HG02571 (cell line): ENCODE measurements around the gene TMEM184A.

ENCODE experiments used
- ATAC-seq: cut with Tn5 transposase; IDR thresholded peaks from one replicate; pipeline ENCODE4 v1.9.1; 2021; ENCODE audit warnings: mild to moderate bottlenecking, moderate library complexity; ENCODE audit not compliant: unreplicated experiment

Gene TMEM184A

GRCh38 chr7:1569016-1569415 lies 13.0 kb upstream of the TMEM184A start:
- ATAC-seq, result no peak

DNA sequence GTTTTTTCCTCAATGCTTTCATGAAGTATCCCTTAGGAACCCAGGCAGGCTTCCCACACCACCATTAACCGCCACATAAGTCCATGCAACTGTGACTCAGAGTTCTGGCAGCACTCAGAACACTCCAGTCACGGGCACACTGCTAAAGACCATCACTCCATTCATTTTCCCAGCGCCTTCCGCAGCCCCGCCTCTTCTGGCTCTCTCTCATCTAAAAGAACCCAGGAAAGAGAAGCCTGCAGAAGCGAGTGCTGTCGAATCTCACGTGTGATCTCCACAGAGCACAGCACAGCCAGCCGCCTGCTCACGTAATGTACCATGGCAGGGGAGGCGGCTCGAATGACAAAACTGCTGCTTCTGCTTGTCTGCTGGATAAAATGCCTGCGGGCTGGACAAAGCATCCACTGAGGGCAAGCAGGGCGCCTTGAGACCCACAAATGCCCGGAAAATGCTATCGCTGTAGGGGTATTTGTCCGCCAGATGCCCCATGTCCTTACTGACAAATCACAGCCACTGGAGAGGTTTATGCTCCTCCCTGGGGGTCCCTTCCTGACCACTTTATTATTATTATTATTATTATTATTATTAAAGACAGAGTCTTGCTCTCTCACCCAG lies 12.0 kb upstream of the TMEM184A start:
- ATAC-seq, result no peak

- ATAC-seq, result no peak
These were observed 11.2 kb upstream of the TMEM184A start for GRCh38 chr7:1567049-1567771.

- ATAC-seq, result no peak
These were observed 10.7 kb upstream of the TMEM184A start for GRCh38 chr7:1566687-1567048.

GRCh38 chr7:1564603-1565022 lies 8.6 kb upstream of the TMEM184A start:
- no peak for ATAC-seq

DNA sequence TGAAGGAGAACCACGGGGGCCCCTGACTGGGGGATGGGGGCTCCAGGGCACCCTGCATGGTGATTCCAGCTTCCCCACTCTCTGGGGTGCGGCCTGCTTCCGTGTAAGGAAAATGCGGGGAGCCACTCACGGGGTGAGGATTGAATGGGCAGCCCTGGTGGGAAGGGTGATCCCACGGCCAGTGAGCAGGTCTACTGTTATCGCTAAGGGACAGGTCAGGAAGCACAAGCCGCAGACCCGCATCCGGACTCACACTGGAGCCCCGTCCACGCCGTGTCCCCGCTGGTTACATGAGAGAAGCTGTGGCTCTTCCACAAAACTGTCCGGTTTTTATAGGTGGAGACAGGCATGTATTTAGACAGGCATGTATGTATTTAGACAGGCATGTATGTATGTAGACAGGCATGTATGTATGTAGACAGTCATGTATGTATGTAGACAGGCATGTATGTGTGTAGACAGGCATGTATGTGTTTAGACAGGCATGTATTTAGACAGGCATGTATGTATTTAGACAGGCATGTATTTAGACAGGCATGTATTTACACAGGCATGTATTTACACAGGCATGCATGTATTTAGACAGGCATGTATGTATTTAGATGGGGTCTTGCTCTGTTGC lies 8.1 kb upstream of the TMEM184A start:
- ATAC-seq, result no peak

- ATAC-seq, result no peak
These were observed 6.6 kb upstream of the TMEM184A start for GRCh38 chr7:1562597-1563051.

DNA sequence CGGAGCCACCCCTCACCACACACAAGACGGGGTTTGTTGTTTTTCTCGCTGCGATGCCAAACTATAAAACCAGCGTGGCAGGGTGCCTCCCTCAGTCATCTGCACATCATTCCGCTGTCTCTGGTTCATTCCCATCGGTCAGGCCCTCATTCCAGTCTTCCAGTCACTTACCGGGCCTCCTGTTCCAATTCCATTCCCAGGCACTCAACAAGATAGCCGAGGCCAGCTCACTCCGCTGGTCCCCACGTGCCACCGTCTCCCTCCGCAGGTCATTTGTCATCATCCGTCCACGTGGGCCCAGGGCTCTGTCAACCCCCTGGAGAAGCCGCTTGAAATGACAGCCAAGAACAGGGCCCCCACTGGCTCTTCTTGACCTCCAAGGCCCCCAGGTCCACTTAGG lies 6.1 kb upstream of the TMEM184A start:
- ATAC-seq, result no peak

DNA sequence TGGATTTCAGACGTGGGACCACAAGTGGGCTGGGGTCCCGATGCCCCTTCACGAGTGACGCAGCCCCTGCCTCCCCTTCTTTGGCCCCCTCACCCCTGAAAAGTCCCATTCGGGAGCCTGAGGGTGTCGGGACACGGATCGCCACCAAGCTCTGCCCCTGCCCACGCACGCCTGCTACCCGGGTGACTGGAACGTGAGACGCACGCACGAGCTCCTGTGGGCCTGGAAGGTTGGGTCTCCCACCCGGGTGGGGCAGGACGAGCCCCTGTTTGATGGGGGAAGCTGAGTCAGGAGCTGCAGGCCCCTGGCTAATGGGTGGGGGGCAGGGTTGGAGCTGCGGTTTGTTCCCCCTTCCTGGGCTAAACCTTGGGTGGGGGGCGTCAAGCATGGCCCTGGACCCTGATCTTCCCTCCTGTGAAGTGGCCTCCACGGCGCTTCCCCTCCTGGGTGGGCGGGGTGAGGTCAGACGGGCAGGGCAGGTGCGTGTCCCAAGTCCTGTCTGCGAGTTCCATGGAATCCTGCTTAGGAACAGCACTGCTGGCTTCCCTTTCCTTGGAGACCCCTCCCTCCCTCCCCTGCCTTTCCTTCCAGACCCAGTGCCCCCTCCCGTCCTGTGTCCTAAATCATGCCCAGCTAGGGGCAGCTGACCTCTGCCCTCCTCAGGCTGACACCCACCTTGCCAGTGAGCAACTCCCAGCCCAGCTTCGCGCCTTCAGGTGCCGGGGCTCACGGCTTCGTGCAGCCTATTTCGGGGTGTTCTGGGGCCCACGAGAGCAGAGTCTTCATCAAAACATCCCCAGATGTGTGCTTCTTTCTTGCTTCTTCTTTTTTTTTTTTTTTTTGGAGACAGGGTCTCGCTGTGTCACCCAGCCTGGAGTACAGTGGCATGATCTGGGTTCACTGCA lies 5.3 kb upstream of the TMEM184A start:
- ATAC-seq, result no peak

- no peak for ATAC-seq
These were observed 4.6 kb upstream of the TMEM184A start for GRCh38 chr7:1560620-1561031.

GRCh38 chr7:1559626-1560590 lies 3.9 kb upstream of the TMEM184A start:
- no peak for ATAC-seq

DNA sequence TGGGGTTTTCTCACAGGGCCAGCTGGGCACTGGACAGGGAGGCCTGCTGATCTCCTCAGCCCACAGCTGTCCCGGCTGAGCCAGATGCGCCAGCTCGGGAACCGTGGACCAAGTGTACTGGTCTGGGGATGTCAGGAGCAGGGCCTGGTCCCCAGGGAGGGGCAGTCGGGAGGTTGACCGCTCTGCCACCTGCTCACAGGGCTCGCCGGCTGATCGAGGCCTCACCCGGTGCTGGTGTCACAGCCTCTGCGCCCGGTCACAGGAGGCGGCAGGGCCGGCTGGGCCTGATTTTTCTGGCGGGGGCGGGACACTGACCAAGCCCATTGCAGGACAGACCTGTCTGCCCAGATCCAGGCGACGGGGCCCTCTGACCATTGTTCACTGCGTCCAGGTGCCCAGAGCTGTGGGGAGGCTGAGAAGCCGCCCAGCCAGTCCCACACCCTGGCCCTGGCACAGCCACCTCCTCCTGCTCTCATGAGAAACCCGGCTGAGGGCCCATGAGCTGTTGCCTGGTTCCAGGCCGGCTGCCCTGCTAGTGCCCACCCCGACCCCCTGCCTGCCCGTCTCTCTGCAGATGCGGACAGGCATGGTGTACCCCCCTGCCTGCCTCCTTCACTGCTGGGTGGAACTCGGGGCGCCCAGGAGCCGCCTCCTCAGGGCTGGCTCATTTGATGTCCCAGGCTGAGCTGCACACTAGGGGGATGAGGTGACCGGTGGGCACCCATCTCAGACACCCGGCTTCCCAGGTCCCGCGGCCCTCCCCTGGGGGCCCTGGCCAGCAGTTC lies 3.0 kb upstream of the TMEM184A start:
- no peak for ATAC-seq

DNA sequence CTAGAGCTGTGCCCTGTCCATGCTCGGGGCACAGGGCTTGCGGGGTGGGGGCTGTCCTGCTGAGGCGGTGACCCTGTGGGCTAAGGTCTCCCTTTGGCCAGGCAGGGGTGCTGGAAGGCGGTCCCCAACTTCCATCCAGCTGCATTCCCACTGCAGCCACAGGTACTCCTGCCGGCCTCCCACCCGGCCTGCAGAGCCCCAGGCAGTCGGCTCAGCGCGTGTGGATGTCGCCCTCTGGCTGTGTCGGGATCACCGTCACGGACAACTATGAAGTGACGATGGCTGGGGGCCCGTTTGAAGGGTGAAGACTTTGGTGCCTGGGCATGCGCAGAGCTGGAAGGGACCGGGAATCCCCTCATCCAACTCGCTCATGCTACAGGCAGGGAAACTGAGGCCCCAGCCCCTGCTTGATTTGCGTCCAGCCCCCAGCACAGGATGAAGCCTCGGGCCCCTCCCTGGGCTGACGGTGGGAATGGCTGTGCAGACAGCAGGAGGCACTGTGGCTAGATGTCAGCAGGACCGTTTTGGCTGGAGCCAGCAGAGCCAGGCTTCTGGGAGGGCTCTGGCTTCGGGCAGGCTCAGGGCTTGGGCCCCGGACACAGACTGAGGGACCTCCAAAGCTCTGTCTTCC lies 2.3 kb upstream of the TMEM184A start:
- ATAC-seq, result no peak

DNA sequence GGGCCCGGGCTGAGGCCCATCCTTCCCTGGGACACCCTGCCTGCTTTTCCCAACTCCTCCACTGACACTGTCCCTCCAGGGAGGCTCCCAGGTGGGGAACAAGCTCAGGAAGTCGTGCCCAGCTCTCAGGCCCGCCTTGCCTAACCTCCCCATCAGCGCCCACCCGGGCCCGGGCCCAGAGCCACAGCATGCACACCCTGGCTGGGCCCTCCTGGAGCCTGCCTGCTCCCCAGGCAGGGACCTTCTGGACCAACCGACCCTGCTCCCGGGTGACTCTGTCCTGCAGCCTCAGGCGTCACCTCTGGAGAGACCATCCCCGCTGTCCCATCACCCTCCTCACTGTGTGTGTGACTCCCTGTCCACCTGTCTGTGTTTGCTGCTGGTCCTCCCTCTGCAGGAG lies 1.8 kb upstream of the TMEM184A start:
- ATAC-seq, result no peak

DNA sequence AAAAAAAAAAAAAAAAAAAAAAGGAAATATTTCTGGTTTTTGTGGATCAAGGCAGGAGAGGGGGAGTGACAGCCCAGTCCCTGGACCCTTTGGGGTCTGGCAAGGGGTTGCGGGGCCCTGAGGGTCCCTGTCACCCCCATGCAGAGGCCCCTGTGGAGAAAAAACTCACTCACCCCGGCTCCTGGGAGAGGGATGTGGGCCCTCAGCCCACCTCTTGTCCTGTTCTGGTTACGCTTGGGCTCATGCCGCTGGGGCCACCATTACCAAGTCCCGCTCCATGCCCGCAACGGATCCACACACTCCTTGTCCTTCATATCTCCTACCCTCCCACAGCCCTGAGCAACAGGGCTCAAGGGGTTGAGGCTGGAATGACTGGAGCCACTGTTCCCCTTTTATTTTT lies 1.0 kb upstream of the TMEM184A start:
- ATAC-seq, result no peak

DNA sequence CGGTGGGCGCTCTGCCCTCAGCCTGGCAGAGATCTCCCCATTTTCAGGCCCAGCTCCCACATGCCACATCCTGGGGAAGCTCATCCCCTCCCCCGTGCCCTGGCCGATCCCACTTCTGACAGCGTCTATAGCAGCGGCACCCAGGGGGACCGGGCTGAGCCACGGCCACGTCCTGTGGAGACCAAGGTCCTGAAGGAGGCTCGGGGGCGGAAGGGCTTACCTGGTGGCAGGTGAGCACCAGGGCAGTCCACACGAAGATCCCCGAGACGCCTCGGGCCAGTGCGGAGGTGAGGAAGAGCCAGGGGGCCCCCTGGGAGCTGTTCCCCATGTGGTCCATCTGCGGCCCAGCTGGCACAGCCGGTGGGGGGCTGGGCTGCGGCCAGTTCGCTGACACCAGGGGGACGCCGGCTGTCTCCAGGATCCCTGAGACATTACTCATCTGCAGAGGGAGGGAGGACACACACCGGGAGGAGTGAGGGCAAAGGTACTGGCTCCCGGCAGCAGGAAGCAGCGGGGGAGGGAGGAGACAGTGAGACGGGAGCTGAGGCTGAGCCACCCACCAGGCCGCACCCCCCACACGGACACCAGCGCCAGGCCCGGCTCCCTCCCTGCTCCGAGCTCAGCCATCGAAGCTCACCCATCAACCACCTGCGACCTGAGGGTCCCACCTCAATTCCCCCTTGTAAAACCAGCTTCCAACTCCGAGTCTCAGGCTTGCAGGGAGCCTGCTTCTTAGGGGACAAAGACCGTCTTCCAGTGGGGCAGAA lies 776 bp downstream of the TMEM184A start:
- no peak for ATAC-seq

DNA sequence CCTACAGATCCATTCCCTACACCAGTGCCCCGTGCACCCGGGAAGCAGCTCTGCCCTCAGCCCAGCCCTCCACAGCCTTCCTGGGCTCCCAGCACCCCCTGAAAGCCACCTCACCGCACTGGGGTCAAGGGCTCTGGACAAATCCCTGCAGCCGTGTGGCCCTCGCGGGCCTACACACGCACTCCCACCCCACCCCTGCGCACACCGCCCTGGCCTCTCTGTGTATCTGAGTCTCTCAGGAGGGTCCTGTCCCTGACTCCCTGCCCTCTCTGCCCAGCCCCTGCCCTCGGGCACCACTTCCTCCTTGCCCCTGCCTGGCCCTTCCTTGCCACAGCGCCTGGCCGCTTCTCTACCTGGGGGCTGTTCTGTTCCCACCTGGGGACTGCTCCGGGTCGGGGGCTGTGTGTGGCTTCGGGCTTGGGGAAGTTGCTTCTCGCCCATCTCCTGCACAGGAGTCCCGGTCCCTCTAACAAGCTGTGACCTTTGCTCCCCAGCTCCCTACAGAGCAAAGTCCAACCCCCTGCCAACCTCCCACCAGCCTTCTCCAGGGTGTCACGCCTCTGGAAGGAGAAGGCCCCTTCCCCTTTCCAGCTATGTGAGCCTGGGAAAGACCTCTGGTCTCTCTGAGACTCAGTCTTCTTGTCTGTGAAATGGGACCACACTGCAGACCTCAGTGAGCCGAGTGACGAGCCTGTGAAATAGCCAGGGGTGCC lies 1.5 kb downstream of the TMEM184A start:
- ATAC-seq, result no peak
